GM12865 (cell line): ENCODE data around the gene CLIC4.
"Not testable (repeated sequence)": the region's sequence is repeated elsewhere in the genome, so short reads cannot be mapped to it uniquely, and the experiment has no call there.

Experiments
- DNase-seq: peaks from one replicate; pipeline ENCODE4 v3.0.0; 2010; ENCODE audit warnings: low read depth
- H3K4me3 ChIP-seq: 2 replicates; pipeline ENCODE4 v1.5.1; 2011; ENCODE audit warnings: mild to moderate bottlenecking, low read depth, low read length, control low read depth
- TF ChIP-seq, protein P1 (sequence below): IDR thresholded peaks from 2 replicates; pipeline ENCODE4 v1.5.1; 2011; ENCODE audit warnings: low read length, control low read depth, low read depth, inconsistent platforms; ENCODE audit not compliant: insufficient read depth; ENCODE audit errors: missing control alignments

CLIC4 gene

GRCh38 chr1:24704411-24705259 is 40.6 kb upstream of the CLIC4 start:
- DNase-seq = no peak

DNA sequence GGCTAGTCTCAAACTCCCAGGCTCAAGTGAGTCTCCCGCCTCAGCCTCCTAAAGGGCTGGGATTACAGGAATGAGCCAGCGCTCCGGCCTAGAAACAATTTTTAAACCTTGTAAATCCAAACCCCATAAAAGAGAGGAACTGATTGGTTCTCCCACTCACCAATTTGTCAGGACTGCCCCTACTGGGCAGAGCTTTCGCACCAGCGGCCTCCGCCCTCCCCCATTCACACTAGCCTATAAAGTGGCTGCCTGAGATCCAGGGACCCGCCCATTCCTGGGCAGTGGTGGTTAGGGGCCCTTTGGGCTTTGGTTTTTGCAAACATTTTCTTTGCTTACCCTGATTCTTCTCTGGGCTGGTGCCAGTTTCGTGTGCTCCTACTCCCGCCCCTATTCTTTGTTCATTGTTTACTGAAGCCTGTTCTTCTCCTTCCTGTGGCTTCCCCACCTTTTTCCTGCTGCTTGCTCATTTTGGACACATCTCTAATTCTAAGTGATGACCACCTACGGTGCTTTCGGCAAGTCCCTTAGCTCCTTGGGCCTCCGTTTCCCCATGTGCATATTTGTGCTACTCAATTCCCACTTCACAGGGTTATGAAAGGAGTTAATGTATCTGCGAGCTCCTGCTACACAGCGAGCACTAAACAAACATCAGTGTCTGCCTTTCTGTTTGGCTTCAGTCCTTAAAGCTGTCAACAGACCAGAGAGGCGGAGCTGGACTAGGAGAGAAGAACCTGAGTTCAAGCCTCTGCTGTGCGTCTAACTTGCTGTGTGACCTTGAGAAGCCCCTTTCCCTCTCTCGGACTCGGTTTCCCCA is 39.8 kb upstream of the CLIC4 start:
- no peak overlapping the region for H3K4me3 ChIP-seq
- TF ChIP-seq, protein P1, sequence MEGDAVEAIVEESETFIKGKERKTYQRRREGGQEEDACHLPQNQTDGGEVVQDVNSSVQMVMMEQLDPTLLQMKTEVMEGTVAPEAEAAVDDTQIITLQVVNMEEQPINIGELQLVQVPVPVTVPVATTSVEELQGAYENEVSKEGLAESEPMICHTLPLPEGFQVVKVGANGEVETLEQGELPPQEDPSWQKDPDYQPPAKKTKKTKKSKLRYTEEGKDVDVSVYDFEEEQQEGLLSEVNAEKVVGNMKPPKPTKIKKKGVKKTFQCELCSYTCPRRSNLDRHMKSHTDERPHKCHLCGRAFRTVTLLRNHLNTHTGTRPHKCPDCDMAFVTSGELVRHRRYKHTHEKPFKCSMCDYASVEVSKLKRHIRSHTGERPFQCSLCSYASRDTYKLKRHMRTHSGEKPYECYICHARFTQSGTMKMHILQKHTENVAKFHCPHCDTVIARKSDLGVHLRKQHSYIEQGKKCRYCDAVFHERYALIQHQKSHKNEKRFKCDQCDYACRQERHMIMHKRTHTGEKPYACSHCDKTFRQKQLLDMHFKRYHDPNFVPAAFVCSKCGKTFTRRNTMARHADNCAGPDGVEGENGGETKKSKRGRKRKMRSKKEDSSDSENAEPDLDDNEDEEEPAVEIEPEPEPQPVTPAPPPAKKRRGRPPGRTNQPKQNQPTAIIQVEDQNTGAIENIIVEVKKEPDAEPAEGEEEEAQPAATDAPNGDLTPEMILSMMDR = no peak
- peak; percentile 51 for DNase-seq

More at GRCh38 chr1:24704411-24705259, 40.6 kb upstream of the CLIC4 start:
- TF ChIP-seq, protein P1 = no peak
- H3K4me3 ChIP-seq = no peak overlapping the region

DNA sequence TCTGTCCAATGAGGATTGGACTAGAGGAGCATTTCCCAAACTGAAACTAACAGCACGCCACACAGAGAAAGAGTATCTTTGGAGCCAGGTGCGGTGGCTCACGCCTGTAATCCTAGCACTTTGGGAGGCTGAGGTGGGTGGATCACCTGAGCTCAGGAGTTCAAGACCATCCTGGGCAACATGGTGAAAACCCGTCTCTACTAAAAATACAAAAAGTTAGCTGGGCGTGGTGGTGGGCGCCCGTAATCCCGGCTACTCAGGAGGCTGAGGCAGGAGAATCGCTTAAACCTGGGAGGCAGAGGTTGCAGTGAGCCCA is 39.2 kb upstream of the CLIC4 start:
- not testable (repeated sequence) for DNase-seq, H3K4me3 ChIP-seq

GRCh38 chr1:24707687-24708086 is 37.6 kb upstream of the CLIC4 start:
- DNase-seq = peak; percentile 35
- TF ChIP-seq, protein P1 = no peak
- no peak overlapping the region for H3K4me3 ChIP-seq

DNA sequence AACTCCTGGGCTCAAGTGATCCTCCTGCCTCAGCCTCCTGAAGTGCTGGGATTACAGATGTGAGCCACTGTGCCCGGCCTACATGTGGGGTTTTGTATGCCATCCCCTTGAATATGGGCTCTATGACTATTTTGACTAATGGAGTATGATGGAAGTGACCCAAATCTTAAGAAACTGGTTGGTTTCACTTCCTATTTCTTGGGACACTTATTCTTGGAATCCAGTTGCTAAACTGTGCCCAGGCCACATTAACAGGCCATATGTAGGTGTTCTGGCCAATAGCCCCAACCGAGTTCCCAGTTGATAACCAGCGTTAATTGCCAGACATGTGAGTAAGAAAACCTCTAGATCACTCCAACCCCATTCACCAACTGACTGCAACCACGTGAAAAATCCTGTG is 36.3 kb upstream of the CLIC4 start:
- TF ChIP-seq, protein P1 = no peak
- no peak for DNase-seq

DNA sequence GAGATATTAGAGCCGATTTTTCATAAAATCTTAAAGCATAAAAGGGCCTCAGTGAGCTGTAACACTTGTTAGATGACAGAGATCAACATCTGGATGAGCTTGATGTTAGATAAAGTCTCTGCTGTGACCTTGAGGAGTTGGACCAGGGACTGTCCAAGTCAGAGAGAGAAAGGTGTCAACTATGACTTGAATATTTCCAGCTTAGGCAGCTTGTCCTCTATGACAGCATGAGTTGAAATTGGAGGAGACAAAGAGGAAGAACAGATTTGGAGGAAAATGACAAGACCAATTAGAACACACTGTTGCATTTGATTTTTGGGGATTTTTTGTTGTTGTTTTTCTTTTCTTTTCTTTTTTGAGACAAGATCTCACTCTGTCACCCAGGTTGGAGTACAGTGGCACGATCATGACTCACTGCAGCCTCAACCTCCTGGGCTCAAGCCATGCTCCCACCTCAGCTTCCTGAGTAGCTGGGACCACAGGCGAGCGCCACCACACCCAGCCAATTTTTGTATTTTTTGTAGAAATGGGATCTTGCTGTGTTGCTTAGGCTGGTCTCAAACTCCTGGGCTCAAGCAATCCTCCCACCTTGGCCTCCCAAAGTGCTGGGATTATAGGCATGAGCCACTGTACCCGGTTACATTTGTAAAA is 35.3 kb upstream of the CLIC4 start:
- TF ChIP-seq, protein P1 = no peak
- H3K4me3 ChIP-seq = no peak overlapping the region
- no peak for DNase-seq

More for the DNA sequence above, 36.3 kb upstream of the CLIC4 start:
- no peak overlapping the region for H3K4me3 ChIP-seq

DNA sequence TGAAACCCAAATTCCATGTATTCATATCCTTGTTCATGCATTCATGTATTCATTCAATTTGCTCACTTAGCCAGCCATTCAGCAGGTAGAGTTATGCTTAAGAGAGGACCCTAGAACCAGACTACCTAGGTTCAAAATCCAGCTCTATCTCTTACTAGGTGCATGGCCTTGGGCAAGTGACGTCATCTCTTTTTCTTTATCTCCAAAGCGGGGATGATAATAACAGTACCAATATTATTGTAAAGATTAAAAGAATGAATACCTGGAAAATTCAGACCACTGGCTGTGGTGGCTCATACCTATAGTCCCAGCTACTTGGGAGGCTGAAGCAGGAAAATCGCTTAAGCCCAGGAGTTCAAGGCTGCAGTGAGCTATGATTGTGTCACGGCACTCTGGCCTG is 33.9 kb upstream of the CLIC4 start:
- TF ChIP-seq, protein P1 = no peak
- no peak overlapping the region for H3K4me3 ChIP-seq
- no peak for DNase-seq
